H1 (cell line): ENCODE data around the gene CHST9. TPM values are rescaled to one million over a fixed set of nuclear protein-coding genes. Genes with fewer than 3 reads are reported as not detected.
A peak's percentile ranks its signal among the peaks of the same experiment; 100 is the strongest.

ENCODE experiments used
- BACH1 ChIP-seq: IDR thresholded peaks from 2 replicates; pipeline ENCODE4 v1.6.1; 2012; ENCODE audit warnings: low read length, improper control_type of control experiment
- BRCA1 ChIP-seq: IDR thresholded peaks from 2 replicates; pipeline ENCODE4 v1.6.1; 2012; ENCODE audit warnings: low read depth, low read length, improper control_type of control experiment
- CHD1 ChIP-seq: IDR thresholded peaks from 2 replicates; pipeline ENCODE4 v1.6.1; 2012; ENCODE audit warnings: low read depth, low read length, improper control_type of control experiment
- EP300 ChIP-seq, 2 experiments: IDR thresholded peaks; 1 replicate in 1 of 2; 2 replicates in 1 of 2; pipeline ENCODE4 v1.6.1; 2011 to 2012; ENCODE audit warnings: low read depth in 2 of 2, low read length in 2 of 2, mild to moderate bottlenecking in 2 of 2, borderline replicate concordance in 1 of 2, inconsistent platforms in 1 of 2, moderate library complexity in 1 of 2
- EZH2 ChIP-seq: fragments of 200-600 bp; sonication (generic); IDR thresholded peaks from 2 replicates; pipeline ENCODE4 v1.7.1; 2012; ENCODE audit warnings: low read depth, mild to moderate bottlenecking, moderate library complexity, low read length, inconsistent platforms; ENCODE audit not compliant: severe bottlenecking
- FOSL1 ChIP-seq: IDR thresholded peaks from 2 replicates; pipeline ENCODE4 v1.6.1; 2011; ENCODE audit warnings: mild to moderate bottlenecking, low read depth, low read length, moderate library complexity; ENCODE audit not compliant: insufficient read depth
- HDAC2 ChIP-seq, 2 experiments: fragments of 300-600 bp in 1 of 2; sonication (generic) in 1 of 2; IDR thresholded peaks; 2 replicates each; pipeline ENCODE4 v1.6.1; 2011 to 2012; ENCODE audit warnings: low read depth in 2 of 2, low read length in 2 of 2, mild to moderate bottlenecking in 2 of 2, moderate library complexity in 2 of 2, borderline replicate concordance in 1 of 2, inconsistent platforms in 1 of 2
- JUN ChIP-seq: IDR thresholded peaks from 2 replicates; pipeline ENCODE4 v1.6.1; 2011; ENCODE audit warnings: low read depth, mild to moderate bottlenecking, improper control_type of control experiment, low read length
- KDM1A ChIP-seq: fragments of 200-600, 300-600 bp; sonication (generic); IDR thresholded peaks from 2 replicates; pipeline ENCODE4 v1.7.1; 2016; ENCODE audit warnings: mild to moderate bottlenecking, low read length, borderline replicate concordance
- KDM5A ChIP-seq: fragments of 200-600 bp; IDR thresholded peaks from 2 replicates; pipeline ENCODE4 v1.7.1; 2012; ENCODE audit warnings: mild to moderate bottlenecking, low read length, inconsistent platforms, mixed read lengths
- MAFK ChIP-seq: IDR thresholded peaks from 2 replicates; pipeline ENCODE4 v1.6.1; 2012; ENCODE audit warnings: low read depth, mild to moderate bottlenecking, improper control_type of control experiment, low read length
- NANOG ChIP-seq: IDR thresholded peaks from 2 replicates; pipeline ENCODE4 v1.6.1; 2011; ENCODE audit warnings: low read length, low read depth, mild to moderate bottlenecking, inconsistent platforms; ENCODE audit not compliant: insufficient read depth, poor library complexity, severe bottlenecking
- PHF8 ChIP-seq: fragments of 200-600 bp; sonication (generic); conservative IDR thresholded peaks from 2 replicates; pipeline ENCODE4 v1.7.1; 2012; ENCODE audit warnings: low read depth, mild to moderate bottlenecking, inconsistent platforms, low read length, moderate library complexity
- POLR2AphosphoS5 ChIP-seq: IDR thresholded peaks from 2 replicates; pipeline ENCODE4 v1.6.1; 2011; ENCODE audit warnings: low read depth, low read length
- RAD21 ChIP-seq, 2 experiments: IDR thresholded peaks in 1 of 2; conservative IDR thresholded peaks in 1 of 2; 2 replicates each; pipeline ENCODE4 v1.6.1; 2011; ENCODE audit warnings: low read depth in 2 of 2, low read length in 2 of 2, improper control_type of control experiment in 1 of 2, inconsistent platforms in 1 of 2, mild to moderate bottlenecking in 1 of 2, moderate library complexity in 1 of 2
- RBBP5 ChIP-seq: IDR thresholded peaks from 2 replicates; pipeline ENCODE4 v1.7.1; 2012; ENCODE audit warnings: low read depth, mild to moderate bottlenecking, inconsistent platforms, low read length, moderate library complexity, borderline replicate concordance
- SIN3A ChIP-seq, 2 experiments: IDR thresholded peaks in 1 of 2; conservative IDR thresholded peaks in 1 of 2; 2 replicates each; pipeline ENCODE4 v1.6.1; 2011 to 2012; ENCODE audit warnings: low read length in 2 of 2, improper control_type of control experiment in 1 of 2, low read depth in 1 of 2, mild to moderate bottlenecking in 1 of 2
- SIRT6 ChIP-seq: IDR thresholded peaks from one replicate; pipeline ENCODE4 v1.7.1; 2012; ENCODE audit warnings: low read length, inconsistent platforms
- SIX5 ChIP-seq: IDR thresholded peaks from 2 replicates; pipeline ENCODE4 v1.6.1; 2011; ENCODE audit warnings: mild to moderate bottlenecking, low read depth, low read length
- SP1 ChIP-seq: IDR thresholded peaks from 2 replicates; pipeline ENCODE4 v1.6.1; 2011; ENCODE audit warnings: low read depth, low read length
- SRF ChIP-seq: IDR thresholded peaks from 2 replicates; pipeline ENCODE4 v1.6.1; 2011; ENCODE audit warnings: mild to moderate bottlenecking, low read depth, low read length, moderate library complexity
- TAF1 ChIP-seq: IDR thresholded peaks from 2 replicates; pipeline ENCODE4 v1.6.1; 2011; ENCODE audit warnings: mild to moderate bottlenecking, low read depth, low read length
- TAF7 ChIP-seq: optimal IDR thresholded peaks from 2 replicates; pipeline ENCODE3; 2011; ENCODE audit warnings: low read depth, mild to moderate bottlenecking, inconsistent platforms, low read length, moderate library complexity, borderline replicate concordance
- TCF12 ChIP-seq: IDR thresholded peaks from 2 replicates; pipeline ENCODE4 v1.6.1; 2011; ENCODE audit warnings: low read depth, mild to moderate bottlenecking, low read length
- polyA plus RNA-seq, 7 experiments: library from polyadenylated mRNA; depleted of rRNA in 3 of 7; stranded (reverse) in 5 of 7; unstranded in 2 of 7; fragments of >200 nt in 5 of 7; fragments of 200-250 nt in 2 of 7; gene quantifications; 1 replicate in 5 of 7; 2 replicates in 1 of 7; 4 replicates in 1 of 7; pipeline versions ENCODE4 v1.2.1 to v1.2.3, GENCODE V29; 2011 to 2013; ENCODE audit warnings: missing spikeins in 2 of 7, mixed read lengths in 2 of 7
- total RNA-seq: library from RNA; stranded (reverse); fragmentation: NEBNext Ultra II Directional; extraction: Animal tissue kit (Norgen Biotek cat#: 25700); gene quantifications from 2 replicates; pipeline ENCODE4 v1.2.1, GENCODE V29; 2021
- TF ChIP-seq, protein P1 (sequence below): IDR thresholded peaks from 2 replicates; pipeline ENCODE4 v1.6.1; 2012; ENCODE audit warnings: inconsistent platforms

The CHST9 gene
- total and polyA plus RNA-seq, 2 of the 8 experiments (the other 6 are each of a cell fraction or from before 2014, with no cell fraction given), result 3.2 to 24.3 TPM

DNA sequence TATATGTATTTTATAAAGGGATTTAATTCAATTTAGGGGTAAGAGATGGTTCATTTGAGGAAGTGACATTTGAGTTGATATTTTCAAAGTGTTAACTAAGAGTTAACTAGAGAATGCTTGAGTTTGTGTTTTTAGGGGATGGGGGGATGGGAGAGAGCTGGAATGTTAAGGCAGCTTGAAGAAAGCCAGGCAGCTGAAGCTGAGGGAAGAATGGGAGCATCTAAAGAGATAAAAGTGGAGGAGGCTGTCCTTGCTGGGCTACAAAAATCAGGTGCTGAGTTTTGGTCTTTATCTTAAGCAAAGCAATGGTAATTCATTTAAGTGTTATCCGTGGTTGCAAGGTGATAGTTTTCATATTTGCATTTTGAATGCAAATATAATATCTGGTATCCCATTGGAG is 9.2 kb downstream of the CHST9 start (continued):
- no peak for TF ChIP-seq CHD1
- TF ChIP-seq HDAC2 (IDR thresholded peaks at IDR 0.05; ENCODE audit: borderline replicate concordance in 1 of 2, low read depth in 2 of 2, low read length in 2 of 2), result no peak
- no peak for TF ChIP-seq KDM5A
- TF ChIP-seq RBBP5, result peak; percentile 53; the same call in 1 of the 2 replicates
- no peak for TF ChIP-seq JUN
- no peak for TF ChIP-seq MAFK
- TF ChIP-seq TAF1, result no peak
- no peak for TF ChIP-seq EP300 (IDR thresholded peaks at IDR 0.05; ENCODE audit: borderline replicate concordance in 1 of 2, low read depth in 2 of 2, low read length in 2 of 2)
- no peak for TF ChIP-seq SIRT6
- TF ChIP-seq EZH2, result no peak
- no peak for TF ChIP-seq SIX5
- no peak for TF ChIP-seq PHF8
- TF ChIP-seq BRCA1, result no peak
- TF ChIP-seq TAF7, result no peak
- TF ChIP-seq TCF12, result 0 out of 2 replicates have a peak, but pooled peaks have one; percentile 20
- 0 out of 4 replicates have a peak, but pooled peaks of 1 of the 2 experiments have one; percentile 2 for TF ChIP-seq RAD21 (IDR thresholded peaks at IDR 0.05 in 1 of 2, conservative IDR thresholded peaks at IDR 0.05 in 1 of 2; ENCODE audit: low read depth in 2 of 2, low read length in 2 of 2)
- TF ChIP-seq NANOG, result no peak
- no peak for TF ChIP-seq BACH1
- peak; percentile 85 for TF ChIP-seq SP1
- TF ChIP-seq, protein P1, sequence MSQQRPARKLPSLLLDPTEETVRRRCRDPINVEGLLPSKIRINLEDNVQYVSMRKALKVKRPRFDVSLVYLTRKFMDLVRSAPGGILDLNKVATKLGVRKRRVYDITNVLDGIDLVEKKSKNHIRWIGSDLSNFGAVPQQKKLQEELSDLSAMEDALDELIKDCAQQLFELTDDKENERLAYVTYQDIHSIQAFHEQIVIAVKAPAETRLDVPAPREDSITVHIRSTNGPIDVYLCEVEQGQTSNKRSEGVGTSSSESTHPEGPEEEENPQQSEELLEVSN, result no peak
- TF ChIP-seq POLR2AphosphoS5, result no peak
- TF ChIP-seq SIN3A (conservative IDR thresholded peaks at IDR 0.05 in 1 of 2, IDR thresholded peaks at IDR 0.05 in 1 of 2; ENCODE audit: low read depth in 1 of 2, low read length in 2 of 2), result no peak
- TF ChIP-seq FOSL1, result no peak
- TF ChIP-seq KDM1A, result no peak
- no peak for TF ChIP-seq SRF
